ENCODE results near the gene ANKRD22.

DNA sequence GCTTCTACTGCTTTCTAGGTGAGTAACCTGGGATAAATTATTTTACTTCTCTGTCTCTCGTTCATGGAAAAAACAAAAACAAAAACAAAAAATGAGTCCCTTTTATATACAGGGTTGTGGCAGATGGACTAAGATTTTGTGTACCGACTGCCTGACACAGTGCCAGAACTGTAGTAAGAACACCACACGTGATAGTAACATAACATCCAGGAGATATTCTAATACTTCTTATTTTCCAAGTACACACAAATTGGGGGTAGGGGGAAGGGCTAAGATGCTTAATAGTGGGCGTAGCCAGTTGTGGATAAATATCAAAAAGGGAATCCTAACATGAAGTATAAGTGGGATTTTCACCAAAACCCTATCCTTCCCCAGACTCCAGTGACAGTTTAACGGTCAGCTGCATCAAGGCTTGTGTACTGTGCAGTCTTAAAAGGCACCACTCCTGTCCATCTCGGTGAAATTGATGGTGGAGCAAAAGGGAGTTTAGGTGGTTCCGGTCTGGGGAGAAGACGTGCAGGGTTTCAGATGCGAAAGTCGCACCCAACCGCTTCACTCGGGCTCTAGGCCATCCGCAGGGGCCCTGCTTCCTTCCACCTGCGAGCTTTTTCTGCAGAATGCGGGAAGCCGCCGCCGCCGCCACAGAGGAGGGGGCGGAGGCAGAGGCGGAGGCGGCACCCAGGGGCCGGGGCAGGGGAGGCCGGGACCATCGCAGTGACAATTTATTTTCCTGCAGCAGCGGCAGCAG, 28.1 kb upstream of the ANKRD22 start, which contains the start of gene STAMBPL1:
- TF ChIP-seq, protein P1, sequence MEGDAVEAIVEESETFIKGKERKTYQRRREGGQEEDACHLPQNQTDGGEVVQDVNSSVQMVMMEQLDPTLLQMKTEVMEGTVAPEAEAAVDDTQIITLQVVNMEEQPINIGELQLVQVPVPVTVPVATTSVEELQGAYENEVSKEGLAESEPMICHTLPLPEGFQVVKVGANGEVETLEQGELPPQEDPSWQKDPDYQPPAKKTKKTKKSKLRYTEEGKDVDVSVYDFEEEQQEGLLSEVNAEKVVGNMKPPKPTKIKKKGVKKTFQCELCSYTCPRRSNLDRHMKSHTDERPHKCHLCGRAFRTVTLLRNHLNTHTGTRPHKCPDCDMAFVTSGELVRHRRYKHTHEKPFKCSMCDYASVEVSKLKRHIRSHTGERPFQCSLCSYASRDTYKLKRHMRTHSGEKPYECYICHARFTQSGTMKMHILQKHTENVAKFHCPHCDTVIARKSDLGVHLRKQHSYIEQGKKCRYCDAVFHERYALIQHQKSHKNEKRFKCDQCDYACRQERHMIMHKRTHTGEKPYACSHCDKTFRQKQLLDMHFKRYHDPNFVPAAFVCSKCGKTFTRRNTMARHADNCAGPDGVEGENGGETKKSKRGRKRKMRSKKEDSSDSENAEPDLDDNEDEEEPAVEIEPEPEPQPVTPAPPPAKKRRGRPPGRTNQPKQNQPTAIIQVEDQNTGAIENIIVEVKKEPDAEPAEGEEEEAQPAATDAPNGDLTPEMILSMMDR (IDR thresholded peaks at IDR 0.05; ENCODE audit: extremely low read depth in 1 of 2, insufficient read depth in 1 of 2, low read depth in 1 of 2, low read length in 2 of 2): no peak
- TF ChIP-seq POLR2AphosphoS5 (IDR thresholded peaks at IDR 0.05; ENCODE audit: insufficient read depth, low read depth, low read length): no peak
- TF ChIP-seq MAX (IDR thresholded peaks at IDR 0.05; ENCODE audit: insufficient read depth, insufficient read length): no peak
- TF ChIP-seq MYC (IDR thresholded peaks at IDR 0.05; ENCODE audit: low read depth, low read length): no peak
- TF ChIP-seq GATA2 (IDR thresholded peaks at IDR 0.05; ENCODE audit: insufficient read depth, insufficient read length, low read depth, low read length): no peak
- no peak for TF ChIP-seq POLR2A (IDR thresholded peaks at IDR 0.05; ENCODE audit: low read depth, low read length)
